IPS DF 6.9 (cell line): ENCODE measurements around the gene BEND7.
A peak's percentile ranks its signal among the peaks of the same experiment; 100 is the strongest.
"Not testable (repeated sequence)": the region's sequence is repeated elsewhere in the genome, so short reads cannot be mapped to it uniquely, and the experiment has no call there.

Experiments used
- DNase-seq: peaks from one replicate; pipeline ENCODE4 v3.0.0-alpha.2; 2013; ENCODE audit warnings: low read depth, low spot score
- H3K27ac ChIP-seq: one replicate; pipeline ENCODE4 v1.5.1; 2013; ENCODE audit warnings: low read length, control low read depth
- H3K27me3 ChIP-seq: 2 replicates; pipeline ENCODE4 v1.6.1; 2013; ENCODE audit warnings: mild to moderate bottlenecking, low read length; ENCODE audit not compliant: control insufficient read depth, insufficient read depth
- H3K36me3 ChIP-seq: 2 replicates; pipeline ENCODE4 v1.6.1; 2013; ENCODE audit warnings: low read length; ENCODE audit not compliant: control insufficient read depth, insufficient read depth
- H3K4me1 ChIP-seq: 2 replicates; pipeline ENCODE4 v1.6.1; 2013; ENCODE audit warnings: low read length; ENCODE audit not compliant: control insufficient read depth, insufficient read depth
- H3K4me3 ChIP-seq: 2 replicates; pipeline ENCODE4 v1.5.1; 2013; ENCODE audit warnings: mild to moderate bottlenecking, low read length
- H3K9me3 ChIP-seq: 2 replicates; pipeline ENCODE4 v1.6.1; 2013; ENCODE audit warnings: low read length, inconsistent platforms; ENCODE audit not compliant: control insufficient read depth, insufficient read depth
- WGBS: extraction: QIAGEN DNeasy Blood & Tissue Kit; methylation state at CpG from one replicate; pipeline ENCODE4 v1.1.7; 2013; ENCODE audit warnings: mixed read lengths, missing lambda C conversion rate; ENCODE audit not compliant: insufficient read length, insufficient coverage; 5-methylcytosine and 5-hydroxymethylcytosine counted together

The BEND7 gene

DNA sequence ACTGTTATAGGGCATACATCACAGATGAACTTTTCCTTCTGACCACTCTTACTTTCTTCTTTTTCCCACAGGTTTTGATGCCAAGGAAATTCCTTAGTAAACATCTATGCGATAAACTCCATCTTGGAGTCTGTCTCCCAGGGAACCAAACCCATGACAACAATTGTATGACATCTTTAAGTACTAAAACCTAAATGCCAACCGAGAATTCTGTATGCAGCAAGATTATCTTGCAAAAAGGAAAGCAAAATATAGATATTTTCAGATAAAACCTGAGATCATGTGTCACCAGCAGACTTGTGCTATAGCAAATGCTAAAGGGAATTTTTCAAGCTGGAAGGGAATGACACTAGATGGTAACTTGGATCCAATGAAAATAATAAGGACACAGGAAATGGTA lies 22.0 kb upstream of the BEND7 start:
- Histone ChIP-seq H3K9me3 (no peaks in the 10 kb centered on the region), H3K36me3 (no peaks in the 10 kb centered on the region), H3K27me3 (no peaks in the 10 kb centered on the region), H3K4me1 (no peaks in the 10 kb centered on the region), H3K27ac (no peak overlapping the region), H3K4me3 (no peak overlapping the region)
- WGBS: no CpG with 5 or more reads among the region's 2 CpGs
- DNase-seq: no peak

DNA sequence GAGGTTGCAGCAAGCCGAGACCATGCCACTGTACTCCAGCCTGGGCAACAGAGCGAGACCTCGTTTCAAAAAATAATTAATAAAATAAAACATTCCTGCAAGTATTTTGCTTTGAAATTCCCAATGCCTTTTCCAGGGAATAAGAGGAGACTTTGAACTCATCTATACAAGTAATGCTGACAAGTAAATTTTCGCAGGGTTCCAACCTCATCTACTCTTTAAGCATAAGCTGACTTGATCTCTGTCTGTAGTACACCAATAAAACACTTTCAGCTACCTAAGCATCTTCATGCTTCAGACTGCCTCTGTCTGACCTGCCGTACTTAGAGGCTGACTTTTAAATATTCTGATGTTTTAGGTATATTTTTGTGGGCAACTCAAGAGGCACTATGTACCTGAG lies 13.7 kb upstream of the BEND7 start:
- H3K36me3 ChIP-seq: no peaks in the 10 kb centered on the region
- no peak for DNase-seq
- H3K4me3 ChIP-seq: no peak overlapping the region
- no peaks in the 10 kb centered on the region for H3K9me3 ChIP-seq
- no CpG with 5 or more reads among the region's 5 CpGs for WGBS
- no peak overlapping the region for H3K27ac ChIP-seq
- H3K4me1 ChIP-seq: no peaks in the 10 kb centered on the region
- no peaks in the 10 kb centered on the region for H3K27me3 ChIP-seq

DNA sequence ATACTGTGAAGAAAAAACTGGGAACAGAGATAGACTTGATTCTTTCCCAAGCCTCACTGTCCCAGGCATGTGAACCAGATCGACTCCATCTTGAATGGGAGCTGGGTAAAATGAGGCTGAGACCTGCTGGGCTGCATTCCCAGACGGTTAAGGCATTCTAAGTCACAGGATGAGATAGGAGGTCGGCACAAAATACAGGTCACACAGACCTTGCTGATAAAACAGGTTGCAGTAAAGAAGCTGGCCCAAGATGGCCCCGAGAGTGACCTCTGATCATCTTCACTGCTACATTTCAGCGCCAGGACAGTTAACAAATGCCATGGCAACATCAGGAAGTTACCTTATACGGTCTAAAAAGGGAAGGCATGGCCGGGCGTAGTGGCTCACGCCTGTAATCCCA lies 9.2 kb upstream of the BEND7 start:
- H3K27me3 ChIP-seq, H3K9me3 ChIP-seq, H3K36me3 ChIP-seq, DNase-seq, H3K27ac ChIP-seq, H3K4me3 ChIP-seq, H3K4me1 ChIP-seq: not testable (repeated sequence)
- WGBS: no CpG with 5 or more reads among the region's 9 CpGs

DNA sequence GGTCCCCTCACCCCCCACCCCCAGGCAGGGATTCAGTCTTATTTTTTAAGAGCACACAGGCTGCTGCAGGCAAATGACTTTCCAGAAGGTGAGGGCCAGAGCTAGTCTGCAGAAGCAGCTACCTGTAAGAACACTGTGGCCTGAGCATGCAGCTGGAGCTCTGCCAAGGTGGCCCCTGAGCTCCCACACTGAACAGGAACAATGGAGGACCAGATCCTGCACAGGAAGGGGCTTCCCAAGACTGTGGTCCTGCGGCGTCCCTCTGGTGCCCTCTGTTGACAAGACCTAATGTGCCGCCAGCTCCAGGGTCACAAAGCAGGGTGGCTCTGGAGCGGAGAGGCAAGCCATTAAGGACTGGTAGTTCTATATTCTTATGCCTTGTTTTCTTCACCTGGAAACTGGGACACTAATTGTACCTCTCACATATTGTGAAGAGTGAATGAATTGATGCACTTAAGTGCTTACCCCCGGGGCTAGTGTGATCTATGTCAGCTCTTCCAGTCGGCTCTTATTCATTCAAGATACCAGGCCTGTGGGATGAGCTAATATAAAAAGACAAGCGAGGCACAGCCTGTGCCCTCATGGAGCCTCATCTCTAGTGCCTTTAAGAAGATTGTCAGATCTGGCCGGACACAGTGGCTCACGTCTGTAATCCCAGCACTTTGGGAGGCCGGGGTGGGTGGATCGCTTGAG lies 8.0 kb upstream of the BEND7 start:
- no peaks in the 10 kb centered on the region for H3K4me1 ChIP-seq
- H3K36me3 ChIP-seq: no peaks in the 10 kb centered on the region
- H3K27me3 ChIP-seq: no peaks in the 10 kb centered on the region
- H3K9me3 ChIP-seq: no peaks in the 10 kb centered on the region
- WGBS: no CpG with 5 or more reads among the region's 11 CpGs
- no peak overlapping the region for H3K4me3 ChIP-seq
- no peak overlapping the region for H3K27ac ChIP-seq
- peak; percentile 77 for DNase-seq

DNA sequence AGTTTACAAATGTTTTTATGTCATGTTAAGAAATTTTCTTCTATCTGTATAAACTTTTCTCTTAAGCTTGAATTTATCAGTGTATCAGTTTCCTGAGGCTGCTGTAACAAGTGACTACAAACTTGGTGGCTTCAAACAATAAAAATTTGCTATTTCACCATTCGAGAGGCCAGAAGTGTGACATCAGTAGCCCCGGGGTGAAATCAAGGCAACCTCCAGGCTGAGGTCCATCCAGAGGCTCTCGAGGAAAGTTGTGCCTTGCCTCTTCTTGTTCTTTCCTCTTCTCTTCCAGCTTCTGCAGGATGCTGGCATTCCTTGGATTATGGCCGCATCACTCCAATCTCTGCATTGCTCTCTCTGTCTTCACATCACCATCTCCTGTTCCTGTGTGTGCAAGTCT lies 6.5 kb upstream of the BEND7 start:
- H3K9me3 ChIP-seq: no peaks in the 10 kb centered on the region
- no peak overlapping the region for H3K4me3 ChIP-seq
- no peak for DNase-seq
- no peaks in the 10 kb centered on the region for H3K4me1 ChIP-seq
- no peak overlapping the region for H3K27ac ChIP-seq
- no CpG with 5 or more reads among the region's 4 CpGs for WGBS
- no peaks in the 10 kb centered on the region for H3K36me3 ChIP-seq
- H3K27me3 ChIP-seq: no peaks in the 10 kb centered on the region

DNA sequence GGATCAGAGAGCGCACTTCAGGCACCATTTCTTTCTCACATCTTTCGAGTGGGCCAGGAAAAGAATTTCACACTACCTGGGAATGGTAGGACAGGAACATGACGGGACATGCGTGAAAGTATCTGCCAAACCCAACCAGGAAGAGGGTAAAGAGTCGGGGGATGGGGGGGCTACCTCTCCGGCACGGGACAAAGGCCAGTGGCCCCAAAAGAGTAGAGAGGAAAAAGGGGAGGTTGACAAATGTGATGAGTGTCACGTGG lies 830 bp upstream of the BEND7 start:
- peaks cover 1% of the 10 kb centered on the region; the same call in 1 of the 2 replicates for H3K4me1 ChIP-seq
- H3K9me3 ChIP-seq: no peaks in the 10 kb centered on the region
- peaks cover 16% of the 10 kb centered on the region for H3K27me3 ChIP-seq
- no peak for DNase-seq
- H3K4me3 ChIP-seq: no peak overlapping the region; the same call in 1 of the 2 replicates
- WGBS: no CpG with 5 or more reads among the region's 8 CpGs
- no peak overlapping the region for H3K27ac ChIP-seq
- H3K36me3 ChIP-seq: no peaks in the 10 kb centered on the region

DNA sequence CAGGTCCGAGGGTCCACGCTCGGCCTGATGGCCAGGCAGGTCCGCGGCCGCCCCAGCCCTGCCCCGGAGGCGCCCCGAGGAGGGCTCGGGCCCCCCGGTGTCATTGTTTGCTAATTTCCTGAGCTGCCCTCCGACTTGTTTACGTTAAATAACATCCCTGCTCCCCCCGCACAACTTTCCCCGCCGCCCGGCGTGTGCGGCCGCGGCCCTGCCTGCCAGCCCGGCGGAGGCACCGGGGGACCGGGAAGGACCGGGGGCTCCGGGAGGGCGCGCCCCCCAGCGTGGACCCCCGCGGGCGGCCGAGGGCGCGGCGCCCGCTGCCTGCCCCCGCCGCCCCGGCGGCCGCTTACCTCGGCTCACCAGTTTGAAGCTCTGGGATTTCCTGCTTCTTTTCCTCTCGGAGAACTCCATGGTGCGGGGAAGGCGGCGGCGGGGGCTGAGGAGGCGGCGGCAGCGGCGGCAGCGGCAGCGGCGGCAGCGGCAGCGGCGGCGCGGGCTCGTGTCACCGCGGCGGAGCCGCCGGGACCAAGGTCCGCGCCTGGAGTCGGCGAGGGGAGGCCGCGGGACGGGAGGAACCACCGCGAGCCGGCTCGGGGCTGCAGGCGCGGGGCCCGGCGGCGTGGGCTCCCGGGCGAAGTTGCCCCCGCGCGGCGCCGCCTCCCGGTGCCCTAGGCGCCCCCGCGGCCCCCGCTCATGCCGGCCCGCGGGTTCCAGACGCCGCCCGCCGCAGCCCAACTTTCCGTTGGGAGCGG lies 515 bp downstream of the BEND7 start:
- Histone ChIP-seq H3K27me3 (peaks cover 16% of the 10 kb centered on the region), H3K27ac (no peak overlapping the region), H3K4me1 (peaks cover 1% of the 10 kb centered on the region; the same call in 1 of the 2 replicates), H3K36me3 (no peaks in the 10 kb centered on the region), H3K4me3 (peak overlapping the region; percentile 35), H3K9me3 (no peaks in the 10 kb centered on the region)
- whole genome bisulfite sequencing: no CpG with 5 or more reads among the region's 104 CpGs
- DNase-seq: no peak

DNA sequence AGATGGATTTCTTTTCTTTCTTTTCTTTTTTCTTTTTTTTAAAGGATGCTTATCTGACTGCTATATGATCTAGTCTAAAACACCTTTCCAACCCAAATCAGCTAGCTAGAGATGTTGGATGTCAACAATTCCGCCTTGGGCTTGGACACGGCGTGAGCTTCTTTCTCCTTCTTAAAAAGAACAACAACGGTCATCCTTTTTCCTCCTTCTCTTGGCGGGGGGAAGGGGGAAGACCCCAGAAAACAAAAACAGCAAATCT lies 1.0 kb downstream of the BEND7 start:
- Histone ChIP-seq H3K9me3 (no peaks in the 10 kb centered on the region), H3K4me1 (peaks cover 1% of the 10 kb centered on the region; the same call in 1 of the 2 replicates), H3K4me3 (peak overlapping the region; percentile 35; the same call in 1 of the 2 replicates), H3K27ac (no peak overlapping the region), H3K27me3 (peaks cover 16% of the 10 kb centered on the region), H3K36me3 (no peaks in the 10 kb centered on the region)
- no CpG with 5 or more reads among the region's 5 CpGs for WGBS
- no peak for DNase-seq

DNA sequence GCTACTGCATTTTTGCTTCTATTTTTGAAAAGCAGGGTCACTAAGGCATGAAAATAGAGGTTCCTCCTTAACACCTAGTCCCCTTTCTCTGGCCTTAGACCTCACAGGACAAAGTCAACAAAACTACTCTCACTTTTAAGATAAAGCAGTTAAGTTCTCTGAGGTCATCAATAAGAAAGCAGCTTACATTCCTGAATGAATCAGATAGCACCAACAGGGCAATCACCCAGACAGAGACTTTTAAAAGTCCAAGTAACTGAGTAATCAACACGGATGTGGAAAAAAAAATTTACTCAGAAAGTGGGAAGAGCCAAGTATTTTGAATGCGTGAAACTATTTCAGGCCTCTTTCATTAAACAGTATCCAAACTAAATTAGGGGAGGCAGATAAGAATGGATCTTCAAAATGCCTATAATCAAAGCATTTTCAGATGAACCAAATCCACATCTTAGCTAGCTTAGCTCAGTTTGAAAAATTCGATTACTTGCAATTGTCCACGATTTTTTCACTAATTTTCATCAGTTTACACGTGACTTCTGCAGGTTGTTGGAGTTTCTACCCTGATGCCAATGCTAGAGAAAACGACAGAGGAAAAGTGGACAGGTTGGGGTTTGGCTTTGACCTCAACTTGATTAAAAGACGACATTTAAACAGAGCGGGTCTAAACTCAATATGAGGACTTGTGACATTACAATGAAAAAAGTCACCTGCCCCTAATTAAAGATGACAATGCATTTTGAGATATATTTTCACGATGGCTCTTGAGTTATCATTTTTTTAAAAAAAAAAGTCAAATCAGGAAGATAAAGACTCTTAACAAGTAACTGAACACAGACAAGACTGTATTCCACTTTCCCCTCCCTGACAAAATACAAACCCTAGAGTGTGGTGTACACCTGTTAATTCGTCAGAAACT lies 1.6 kb downstream of the BEND7 start:
- WGBS: no CpG with 5 or more reads among the region's 10 CpGs
- H3K27ac ChIP-seq: no peak overlapping the region
- H3K9me3 ChIP-seq: no peaks in the 10 kb centered on the region
- no peaks in the 10 kb centered on the region for H3K36me3 ChIP-seq
- H3K4me3 ChIP-seq: no peak overlapping the region
- no peak for DNase-seq
- H3K4me1 ChIP-seq: peaks cover 1% of the 10 kb centered on the region; the same call in 1 of the 2 replicates
- H3K27me3 ChIP-seq: peaks cover 16% of the 10 kb centered on the region

DNA sequence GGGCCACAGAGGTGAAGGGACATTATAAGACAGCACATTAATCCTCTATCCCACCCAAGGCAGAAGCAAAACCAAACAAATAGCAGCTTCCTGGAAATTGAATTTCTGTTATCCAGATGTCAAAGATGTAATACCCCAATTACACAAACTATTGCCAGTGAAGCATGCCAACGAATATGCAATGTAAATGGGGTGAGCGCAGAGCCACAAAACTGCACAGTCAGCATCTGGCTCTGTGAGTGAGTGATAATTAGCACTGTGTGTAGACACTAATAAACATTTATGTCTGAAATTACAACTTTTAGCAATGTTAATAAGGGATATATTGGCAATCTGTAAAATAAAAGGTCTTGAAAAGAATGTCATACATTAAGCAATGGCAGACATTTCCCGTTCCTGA lies 3.2 kb downstream of the BEND7 start:
- no peaks in the 10 kb centered on the region for H3K9me3 ChIP-seq
- DNase-seq: no peak
- H3K27me3 ChIP-seq: peaks cover 16% of the 10 kb centered on the region
- H3K27ac ChIP-seq: no peak overlapping the region
- peaks cover 1% of the 10 kb centered on the region; the same call in 1 of the 2 replicates for H3K4me1 ChIP-seq
- H3K36me3 ChIP-seq: no peaks in the 10 kb centered on the region
- no peak overlapping the region for H3K4me3 ChIP-seq
- no CpG with 5 or more reads among the region's 3 CpGs for WGBS
